T follicular helper cell (primary cell): ENCODE data around the gene TRPM2.
"Not testable (repeated sequence)": the region's sequence is repeated elsewhere in the genome, so short reads cannot be mapped to it uniquely, and the experiment has no call there.

Source experiments
- DNase-seq: peaks from one replicate; pipeline ENCODE4 v3.0.0-alpha.2; 2020; ENCODE audit warnings: low read depth

The TRPM2 gene

DNA sequence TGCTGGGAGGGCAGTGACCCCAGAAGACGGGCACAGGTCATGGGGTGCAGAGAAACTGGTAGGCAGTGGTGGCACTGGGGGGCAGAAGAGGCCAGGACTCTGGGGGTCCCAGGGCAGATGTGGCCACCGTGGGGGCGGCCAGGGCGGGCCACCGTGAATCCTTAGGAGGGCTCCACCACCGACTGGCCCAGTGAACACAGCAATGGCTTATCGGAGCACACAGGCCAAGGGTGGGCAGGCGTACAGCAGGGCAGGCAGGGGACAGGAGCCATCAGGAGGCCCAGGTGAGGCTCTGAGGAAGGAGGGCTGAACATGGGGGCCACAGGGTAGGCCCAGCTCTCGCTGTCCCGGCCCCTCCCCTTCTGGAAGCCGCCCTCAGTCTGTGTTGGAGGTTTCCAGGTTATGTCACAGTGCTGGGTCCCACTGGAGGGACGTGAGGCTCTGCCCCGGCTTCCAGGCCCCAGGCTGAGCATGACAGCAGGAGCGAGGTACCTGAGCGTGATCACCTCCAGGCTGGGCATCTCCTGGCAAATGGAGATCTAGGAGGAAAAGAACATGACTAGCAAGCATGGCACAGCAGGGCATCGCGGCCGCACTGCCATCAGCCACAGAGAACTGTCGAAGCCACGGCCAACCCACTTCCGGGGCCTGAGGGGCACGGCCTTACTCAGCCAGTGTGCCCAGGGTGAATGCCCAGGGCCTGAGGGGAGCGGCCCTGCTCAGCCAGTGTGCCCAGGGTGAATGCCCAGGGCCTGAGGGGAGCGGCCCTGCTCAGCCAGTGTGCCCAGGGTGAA is 18.0 kb upstream of the TRPM2 start:
- no peak for DNase-seq

DNA sequence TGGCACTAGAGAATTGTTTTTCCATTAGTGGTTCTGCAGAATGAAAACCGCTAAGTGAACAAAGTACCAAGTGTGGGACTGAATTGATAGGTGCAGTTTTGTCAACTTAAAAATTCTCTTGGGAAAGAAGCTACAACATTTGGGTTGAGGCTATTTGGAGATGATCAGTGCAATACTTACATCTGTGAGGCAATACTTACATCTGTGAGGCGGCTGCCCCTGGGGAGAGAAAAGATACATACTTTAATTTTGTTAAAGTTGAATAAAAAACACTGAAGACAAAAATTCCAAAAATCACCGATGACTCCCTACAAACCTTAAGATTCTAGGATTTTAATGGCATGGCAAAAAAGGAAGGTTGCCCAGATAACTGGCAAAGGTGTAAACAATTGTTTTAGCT is 16.0 kb upstream of the TRPM2 start:
- no peak for DNase-seq

DNA sequence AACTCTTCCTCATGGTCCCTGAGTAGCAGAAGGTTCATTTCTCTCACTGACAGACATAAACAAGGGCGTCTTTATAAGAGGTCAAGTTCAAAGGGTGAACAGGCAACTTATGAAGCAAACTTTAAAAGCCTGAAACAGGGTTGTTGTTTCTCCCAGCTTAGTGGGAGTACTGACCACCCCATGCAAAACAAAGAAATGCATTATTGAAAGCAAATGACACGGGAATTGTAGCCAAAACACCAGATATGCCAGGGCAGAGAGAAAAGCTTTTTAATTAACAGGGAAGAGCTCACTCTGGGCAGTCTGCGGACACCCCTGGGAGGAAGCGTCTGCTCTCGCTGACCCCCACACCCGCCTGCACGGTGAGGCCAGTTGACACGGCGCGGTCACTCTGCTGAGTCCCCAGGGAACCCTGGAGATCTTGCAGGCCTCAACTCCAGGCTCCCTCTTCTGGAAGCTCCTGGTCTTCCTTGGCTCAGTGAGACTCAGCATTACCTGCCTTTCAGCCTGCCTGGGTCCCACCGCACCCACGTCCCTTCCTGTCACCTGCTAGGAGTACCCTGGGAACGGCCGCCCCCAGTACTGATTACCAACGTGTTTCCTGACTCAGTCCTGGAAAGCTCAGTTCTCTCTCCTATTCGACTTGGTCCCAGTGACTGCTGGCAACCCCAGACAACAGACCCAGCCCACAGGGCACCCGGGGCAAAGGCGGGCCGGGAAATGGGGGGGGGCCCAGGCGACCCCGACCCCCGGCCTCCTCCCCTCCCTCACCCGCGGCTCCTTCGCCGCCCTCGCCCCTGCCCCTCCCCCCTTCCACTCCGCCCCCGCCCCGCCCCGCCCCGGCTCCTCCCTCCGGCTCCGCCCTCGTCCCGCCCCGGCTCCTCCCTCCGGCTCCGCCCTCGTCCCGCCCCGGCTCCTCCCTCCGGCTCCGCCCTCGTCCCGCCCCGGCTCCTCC is 15.2 kb upstream of the TRPM2 start:
- DNase-seq = no peak

DNA sequence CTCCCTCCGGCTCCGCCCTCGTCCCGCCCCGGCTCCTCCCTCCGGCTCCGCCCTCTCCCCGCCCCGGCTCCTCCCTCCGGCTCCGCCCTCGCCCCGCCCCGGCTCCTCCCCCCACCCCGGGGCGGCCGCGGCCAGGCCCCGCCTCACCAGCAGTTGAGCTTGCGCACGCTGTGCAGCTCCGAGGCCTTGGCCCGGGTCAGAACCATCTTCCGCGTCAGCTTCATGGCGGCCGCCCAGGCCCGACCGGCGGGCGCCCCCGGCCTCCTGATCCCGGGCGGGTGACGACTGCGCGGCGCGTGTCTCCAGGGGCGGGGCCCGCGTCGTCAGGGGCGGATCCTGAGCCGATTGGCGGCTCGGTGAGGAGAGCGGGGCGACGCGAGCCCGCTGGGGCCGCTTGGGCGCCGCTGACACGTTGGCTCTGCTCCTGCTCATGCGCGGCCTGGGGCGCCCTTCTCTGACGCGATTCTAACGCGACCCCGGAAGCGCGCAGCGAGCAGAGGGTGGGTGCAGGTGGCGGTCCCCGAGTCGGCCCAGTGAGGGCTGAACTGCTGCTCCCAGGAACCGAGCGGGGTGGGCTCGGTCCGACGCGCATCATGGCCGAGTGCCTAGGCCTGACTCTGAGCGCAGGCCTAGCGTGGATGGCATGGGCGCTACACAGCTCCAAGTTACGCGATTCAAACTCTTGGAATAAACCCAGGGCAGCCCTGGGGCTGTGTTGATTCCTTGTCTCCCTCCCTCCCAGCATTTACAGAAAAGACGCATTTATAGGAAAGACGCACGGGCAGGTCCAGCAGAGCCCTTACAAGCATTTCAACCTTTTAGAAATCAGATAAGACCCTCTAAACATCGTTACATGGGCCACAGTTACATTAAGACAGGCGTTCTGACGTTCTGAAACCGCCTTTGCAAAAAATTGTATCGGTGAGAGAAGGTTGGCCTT is 14.2 kb upstream of the TRPM2 start, which contains the start of gene CFAP410:
TSS of gene CFAP410 (minus strand) at position 420 of the 940 bp plus-strand sequence. CDS start at position 224, 196 bp downstream.
- peak; percentile 93 for DNase-seq

DNA sequence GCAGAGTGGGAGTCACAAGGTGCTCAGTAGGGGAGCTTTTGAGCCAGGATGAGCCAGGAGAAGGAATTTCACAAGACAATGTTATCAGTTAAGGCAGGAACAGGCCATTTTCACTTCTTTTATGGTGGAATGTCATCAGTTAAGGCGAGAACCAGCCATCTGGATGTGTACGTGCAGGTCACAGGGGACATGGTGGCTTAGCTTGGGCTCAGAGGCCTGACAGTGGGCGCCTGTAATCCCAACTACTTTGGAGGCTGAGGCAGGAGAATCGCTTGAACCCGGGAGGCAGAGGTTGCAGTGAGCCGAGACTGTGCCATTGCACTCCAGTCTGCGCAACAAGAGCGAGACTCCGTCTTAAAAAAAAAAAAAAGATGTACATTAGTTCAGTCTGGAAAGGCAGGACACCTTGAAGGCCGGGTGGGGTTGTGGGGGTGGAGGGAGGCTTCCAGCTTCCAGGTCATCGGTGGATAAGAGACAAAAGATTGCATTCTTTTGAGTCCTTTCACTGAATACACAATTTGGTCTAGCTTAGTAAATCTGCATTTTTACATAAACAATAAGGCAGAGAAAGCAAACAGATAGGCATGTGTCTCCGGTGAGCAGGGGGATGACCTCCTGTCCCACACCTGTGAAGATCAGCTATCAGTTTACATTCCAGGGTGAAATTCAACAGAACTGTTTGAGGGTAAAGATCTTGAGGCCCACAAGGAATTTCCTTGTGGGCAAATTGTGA is 11.5 kb upstream of the TRPM2 start:
- DNase-seq = not testable (repeated sequence)

DNA sequence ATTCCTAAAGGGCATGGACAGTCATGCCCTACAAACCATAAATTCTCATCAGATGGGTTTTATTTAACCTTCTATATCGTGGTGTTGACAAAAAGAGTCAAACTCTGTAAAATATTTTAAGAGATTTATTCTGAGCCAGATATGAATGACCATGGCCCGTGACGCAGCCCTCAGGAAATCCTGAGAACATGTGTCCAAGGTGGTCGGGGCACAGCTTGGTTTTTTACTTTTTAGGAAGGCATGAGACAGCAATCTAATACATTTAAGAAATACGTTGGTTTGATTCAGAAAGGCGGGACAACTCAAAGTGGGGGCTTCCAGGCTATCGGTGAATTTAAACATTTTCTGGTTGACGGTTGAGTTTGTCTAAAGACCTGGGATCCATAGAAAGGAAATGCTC is 10.4 kb upstream of the TRPM2 start:
- not testable (repeated sequence) for DNase-seq

DNA sequence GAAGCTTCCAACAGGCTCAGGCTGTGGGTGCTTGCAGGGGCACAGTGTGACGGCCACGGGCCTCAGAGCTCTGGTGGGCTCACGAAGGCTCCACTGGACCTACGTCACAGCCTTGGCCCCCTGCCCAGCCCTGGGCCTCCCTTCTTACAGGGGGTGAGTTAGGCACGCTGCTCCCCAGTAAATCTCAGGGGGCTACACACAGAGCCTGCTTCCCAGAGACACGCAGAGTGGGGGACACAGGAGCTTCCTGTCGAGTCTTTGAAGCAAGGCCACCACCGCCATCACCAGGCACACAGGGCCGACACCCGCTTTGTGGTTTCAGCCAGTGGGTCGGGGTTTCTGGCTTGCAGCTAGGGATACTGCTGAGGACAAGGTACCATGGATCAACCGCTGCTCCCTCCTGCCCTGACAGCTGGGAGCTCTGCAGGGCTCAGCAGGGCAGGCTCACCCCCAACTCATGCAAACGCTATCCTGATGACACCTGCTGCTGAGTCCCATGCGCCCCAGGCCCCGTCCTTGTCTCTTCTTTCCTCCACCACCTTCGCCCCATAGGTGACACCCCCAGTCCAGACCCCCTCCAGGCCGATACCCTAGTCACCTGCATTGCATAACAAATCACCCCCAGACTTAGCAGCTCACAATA is 8.8 kb upstream of the TRPM2 start:
- no peak for DNase-seq

DNA sequence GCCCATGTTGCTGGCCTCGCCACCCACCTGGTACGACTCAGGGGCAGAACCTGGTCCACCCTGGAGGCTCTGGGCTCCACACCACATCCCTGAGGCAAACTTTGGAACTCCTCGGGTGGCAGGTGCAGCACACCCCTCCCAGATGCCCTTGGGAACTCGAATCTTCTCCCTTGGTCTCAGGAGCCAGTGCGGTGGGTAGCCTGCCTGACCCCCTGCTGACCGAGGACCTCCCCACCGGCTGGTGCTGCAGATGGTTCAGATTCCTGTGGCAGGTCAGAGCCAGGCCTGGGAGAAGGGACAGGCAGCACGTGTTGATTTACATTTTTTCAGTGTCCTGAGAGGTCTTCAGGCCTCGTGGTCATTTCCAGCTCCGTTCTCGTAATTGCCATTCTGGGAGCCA is 7.9 kb upstream of the TRPM2 start:
- no peak for DNase-seq

DNA sequence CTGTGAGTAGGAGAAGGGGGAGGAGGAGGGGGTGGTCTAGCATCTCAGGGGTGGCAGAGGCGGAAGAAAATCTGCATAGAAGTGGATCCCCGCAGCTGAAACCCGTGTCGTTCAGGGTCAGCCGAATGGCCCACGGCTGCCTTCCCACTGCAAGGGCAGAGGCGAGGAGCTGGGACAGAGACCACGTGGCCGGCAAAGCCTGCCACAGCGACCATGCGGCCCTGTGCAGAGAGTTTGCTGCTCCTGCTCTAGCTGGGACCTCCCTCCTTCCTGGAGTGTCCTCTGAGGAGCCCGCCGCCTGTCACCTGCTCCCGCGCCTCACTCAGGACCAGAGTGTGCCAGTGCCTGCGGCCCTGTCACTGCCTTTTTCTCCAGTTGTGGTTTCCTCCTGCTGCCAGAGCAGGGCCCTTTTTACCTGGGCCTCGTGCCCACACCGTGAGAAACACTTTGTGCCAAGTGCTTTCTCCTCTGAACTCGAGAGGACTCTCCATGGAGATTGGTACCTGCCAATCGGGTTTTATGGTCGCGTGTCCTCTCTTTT is 5.4 kb upstream of the TRPM2 start:
- no peak for DNase-seq

DNA sequence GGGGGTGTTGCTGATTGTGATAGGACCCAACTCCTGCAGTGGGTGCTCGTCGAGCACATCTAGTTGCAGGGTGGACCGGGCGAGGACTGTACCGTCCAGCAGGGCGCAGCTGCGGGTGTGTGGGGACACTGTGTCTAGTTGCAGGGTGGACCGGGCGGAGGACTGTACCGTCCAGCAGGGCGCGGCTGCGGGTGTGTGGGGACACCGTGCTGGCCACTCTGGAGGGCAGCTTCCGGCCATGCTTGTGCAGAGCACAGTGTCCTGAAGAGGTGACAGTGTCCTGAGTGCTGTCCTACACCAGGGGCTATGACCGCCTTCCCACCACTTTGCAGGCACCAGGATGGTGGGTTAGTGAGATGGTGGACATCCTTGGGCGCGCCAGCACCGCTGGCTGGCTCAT is 4.6 kb upstream of the TRPM2 start:
- no peak for DNase-seq

DNA sequence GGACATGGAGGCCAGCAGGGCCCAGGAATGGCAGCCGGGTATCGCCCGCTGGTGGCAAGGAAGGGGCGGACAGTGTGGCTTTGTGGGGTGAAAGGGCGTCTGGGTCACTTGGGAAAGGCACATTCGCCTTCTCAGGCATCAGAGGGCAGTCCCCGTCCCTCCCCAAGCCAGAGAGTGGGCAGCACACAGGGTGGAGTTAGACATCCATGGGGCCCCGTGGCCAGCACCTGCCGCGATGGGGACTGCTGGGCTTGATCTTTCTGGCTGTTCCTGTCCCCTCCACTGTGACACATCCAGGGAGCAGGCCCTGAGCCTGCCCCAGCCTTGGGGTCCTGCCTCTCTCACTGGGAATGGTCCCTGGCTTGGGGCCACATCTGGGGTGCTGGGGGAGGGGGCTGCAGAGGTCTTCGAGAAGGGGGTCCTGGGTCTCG is 4.0 kb upstream of the TRPM2 start:
- no peak for DNase-seq

DNA sequence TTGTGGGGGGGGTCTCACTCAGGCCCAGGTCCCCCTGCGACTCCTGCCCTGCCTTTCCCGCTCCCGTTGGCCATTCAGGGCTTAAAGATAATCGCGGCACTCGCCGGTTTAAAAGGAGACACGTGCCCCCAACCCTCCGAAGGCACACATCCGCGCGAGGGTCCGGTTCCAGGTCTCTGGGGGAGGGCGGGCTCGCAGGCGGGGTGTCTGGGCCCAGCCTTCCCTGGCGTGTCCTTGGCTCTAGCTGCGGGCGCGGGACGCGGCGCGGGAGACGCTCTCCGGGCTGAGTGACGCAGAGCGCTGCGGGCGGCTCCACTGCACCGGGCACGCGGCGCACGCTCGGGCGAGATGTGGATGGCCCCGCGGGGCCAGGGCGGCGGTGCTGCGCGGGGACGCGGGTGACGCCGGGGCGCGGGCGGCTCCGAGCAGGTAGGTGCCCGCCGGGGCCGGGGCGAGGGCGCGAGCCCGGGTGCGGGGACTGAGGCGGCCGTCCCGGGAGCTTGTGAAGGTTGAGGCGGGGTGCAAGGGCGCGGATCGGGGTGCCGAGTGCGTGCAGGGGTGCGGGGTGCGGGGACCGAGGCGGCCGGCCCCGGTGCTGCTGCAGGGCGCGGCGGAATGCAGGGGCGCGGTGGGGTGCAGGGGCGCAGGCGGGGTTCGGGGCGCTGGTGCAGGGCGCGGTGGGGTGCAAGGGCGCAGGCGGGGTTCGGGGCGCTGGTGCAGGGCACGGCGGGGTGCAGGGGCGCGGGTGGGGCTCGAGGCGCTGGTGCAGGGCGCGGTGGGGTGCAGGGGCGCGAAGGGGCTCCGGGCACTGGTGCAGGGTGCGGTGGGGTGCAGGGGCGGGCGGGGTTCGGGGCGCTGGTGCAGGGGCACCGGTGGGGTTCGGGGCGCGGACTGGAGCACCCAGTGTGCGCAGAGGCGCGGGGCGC is 3.3 kb upstream of the TRPM2 start:
- no peak for DNase-seq

DNA sequence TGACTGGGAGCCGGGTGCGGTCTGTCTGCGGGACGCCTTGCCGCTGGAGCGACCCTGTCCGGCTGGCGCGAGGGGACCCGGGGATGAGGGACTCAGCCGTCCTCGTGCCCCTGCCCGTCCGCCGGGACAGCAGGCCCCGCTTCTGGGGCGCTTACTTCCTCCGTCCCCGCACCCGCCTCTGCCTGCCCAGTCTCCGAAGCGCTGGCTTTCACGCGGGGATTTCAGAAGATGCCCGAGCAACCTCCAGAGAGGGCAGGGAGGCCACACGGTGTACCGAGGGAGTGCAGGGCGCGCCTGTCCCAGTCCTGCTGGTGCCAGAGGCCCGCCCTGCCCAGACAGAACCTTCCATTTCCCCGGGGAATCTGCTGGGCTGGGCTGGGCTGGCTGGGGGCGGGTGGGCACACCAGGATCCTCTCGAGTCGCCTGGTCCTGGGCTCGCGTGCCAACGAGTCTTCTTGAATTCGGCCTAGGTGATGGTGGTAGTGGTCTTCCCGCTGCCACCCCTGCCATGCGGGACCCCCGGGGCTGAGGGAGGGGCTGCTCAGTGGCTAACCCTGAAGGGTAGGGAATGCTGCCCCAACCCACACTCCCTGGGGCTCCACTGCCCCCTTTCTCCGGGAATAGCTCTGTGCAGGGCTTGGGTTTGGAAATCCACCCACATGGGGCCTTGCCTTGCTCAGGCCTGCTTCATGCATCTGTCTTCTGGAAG is 2.5 kb upstream of the TRPM2 start:
- no peak for DNase-seq

DNA sequence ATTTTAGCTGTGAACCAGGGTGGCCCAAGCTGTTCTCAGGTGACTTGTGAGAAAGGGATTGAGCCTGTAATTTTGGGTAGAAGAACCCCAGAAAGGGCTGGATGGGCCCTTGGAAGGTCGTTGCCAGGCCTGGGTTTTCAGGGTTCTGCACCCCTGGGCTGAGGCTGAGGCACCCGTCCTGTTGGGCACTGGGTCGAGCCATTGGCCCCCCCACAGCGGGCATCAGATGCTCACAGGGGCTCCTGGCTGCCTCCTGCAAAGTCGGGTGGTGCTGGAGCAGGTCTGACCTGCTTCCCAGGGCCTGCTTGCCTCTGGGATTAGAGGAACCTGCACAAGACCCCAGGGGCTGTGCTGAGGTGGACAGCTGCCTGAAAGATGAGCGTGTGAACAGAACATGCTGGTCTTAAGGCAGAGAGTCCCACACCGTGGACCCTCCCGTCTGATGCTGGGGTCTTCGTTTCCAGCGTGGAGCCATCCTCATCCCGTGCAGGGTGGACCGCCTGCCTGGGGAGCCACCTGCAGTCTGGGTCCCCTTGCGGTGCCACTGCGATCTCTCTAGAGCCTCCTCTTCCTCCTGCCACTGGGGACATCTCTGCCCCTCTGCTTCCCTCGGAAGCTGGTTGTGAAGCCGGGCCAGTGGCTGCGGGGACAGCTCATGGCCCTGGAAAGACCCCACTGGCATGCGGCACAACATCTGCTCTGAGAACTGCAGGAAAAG is 1.7 kb upstream of the TRPM2 start:
- DNase-seq = no peak

DNA sequence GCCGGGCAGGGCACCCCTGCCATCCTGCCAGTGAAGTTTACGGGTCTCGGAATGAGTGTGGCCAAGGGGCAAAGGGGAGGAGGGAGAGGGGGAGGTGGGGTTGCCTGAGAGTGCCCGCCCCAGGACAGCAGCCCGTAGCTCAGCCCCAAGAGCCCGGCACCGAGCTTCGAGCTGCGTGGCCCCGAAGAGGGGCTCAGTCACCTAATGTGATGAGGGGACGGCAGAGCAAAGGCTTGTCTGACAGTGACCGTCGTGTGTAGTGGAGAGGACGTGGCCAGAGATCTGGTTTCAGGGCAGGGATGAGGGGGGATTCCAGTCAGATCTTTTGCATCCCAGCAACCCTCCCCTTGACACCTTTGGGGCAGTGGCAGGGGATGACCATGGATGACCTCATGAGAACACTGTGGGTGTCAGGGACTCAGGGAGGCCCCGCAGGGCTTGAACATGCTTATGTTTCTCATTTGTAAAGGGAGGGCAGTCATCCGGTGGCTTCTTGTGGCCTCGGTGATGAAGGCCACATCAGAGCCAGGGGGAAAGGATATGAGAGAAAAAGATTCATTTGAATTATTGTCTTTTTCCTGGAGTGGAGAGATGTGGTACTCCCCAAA is 1.1 kb upstream of the TRPM2 start:
- no peak for DNase-seq

DNA sequence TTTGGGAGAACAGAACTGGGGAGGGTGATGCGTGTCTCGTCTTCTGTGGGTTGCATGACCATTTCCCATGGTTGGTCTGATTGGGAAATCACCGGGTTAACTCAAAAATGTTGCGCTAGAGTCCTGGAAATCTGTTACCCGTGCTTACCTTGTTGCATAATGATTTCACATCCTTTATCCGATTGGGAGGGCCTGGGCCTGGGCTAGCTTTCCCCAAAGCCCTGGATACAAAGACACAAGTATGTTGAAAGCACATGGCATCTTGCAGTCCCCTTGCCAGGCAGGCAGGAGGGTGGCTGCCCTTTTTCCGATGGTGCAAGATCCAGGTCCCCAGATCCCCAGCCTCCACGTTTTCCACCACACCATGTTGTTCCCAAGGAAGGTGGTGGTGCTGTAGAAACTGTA is 582 bp downstream of the TRPM2 start:
- no peak for DNase-seq
